ENCODE results near the gene POU2F1. TPM values are rescaled to one million over a fixed set of nuclear protein-coding genes. Genes with fewer than 3 reads are reported as not detected.

Gene POU2F1
- total and polyA plus RNA-seq, 4 donors: 0.93 to 10.5 (median 6.5) TPM

DNA sequence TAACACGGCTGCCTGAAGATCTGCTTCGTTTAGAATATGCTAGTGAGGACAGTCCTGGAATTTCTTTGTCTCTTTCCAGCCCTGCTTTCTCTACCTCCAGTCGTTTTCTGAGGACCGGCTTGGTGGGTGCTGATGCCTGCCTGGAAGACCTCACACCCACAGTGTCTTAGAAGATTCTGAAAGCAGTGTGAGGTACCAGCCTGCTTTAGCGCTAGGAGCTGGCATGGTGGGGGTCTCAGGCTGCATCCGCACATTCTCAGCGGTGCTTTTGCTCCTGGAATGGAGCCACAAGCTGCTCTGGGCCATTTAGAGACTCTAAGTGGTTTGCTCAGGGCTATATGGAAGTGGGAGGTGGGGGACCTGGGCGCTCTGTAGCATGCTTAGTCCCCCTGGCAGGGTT lies 236.2 kb downstream of the POU2F1 start:
- TF ChIP-seq GABPA (IDR thresholded peaks at IDR 0.05 in 1 of 2, conservative IDR thresholded peaks at IDR 0.05 in 1 of 2) (no peak), EGR1 (IDR thresholded peaks at IDR 0.05; ENCODE audit: low read depth in 2 of 2) (no peak), HNF4G (IDR thresholded peaks at IDR 0.05) (no peak), YY1 (IDR thresholded peaks at IDR 0.05) (no peak), NR2F2 (IDR thresholded peaks at IDR 0.05) (no peak), TAF1 (conservative IDR thresholded peaks at IDR 0.05) (no peak), RAD21 (IDR thresholded peaks at IDR 0.05) (no peak), JUND (IDR thresholded peaks at IDR 0.05) (no peak), FOXA2 (IDR thresholded peaks at IDR 0.05) (no peak)
- TF ChIP-seq, protein P1, sequence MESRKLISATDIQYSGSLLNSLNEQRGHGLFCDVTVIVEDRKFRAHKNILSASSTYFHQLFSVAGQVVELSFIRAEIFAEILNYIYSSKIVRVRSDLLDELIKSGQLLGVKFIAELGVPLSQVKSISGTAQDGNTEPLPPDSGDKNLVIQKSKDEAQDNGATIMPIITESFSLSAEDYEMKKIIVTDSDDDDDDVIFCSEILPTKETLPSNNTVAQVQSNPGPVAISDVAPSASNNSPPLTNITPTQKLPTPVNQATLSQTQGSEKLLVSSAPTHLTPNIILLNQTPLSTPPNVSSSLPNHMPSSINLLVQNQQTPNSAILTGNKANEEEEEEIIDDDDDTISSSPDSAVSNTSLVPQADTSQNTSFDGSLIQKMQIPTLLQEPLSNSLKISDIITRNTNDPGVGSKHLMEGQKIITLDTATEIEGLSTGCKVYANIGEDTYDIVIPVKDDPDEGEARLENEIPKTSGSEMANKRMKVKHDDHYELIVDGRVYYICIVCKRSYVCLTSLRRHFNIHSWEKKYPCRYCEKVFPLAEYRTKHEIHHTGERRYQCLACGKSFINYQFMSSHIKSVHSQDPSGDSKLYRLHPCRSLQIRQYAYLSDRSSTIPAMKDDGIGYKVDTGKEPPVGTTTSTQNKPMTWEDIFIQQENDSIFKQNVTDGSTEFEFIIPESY (IDR thresholded peaks at IDR 0.05): no peak
- TF ChIP-seq, protein P2, sequence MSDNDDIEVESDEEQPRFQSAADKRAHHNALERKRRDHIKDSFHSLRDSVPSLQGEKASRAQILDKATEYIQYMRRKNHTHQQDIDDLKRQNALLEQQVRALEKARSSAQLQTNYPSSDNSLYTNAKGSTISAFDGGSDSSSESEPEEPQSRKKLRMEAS (IDR thresholded peaks at IDR 0.05): no peak
- TF ChIP-seq, protein P3, sequence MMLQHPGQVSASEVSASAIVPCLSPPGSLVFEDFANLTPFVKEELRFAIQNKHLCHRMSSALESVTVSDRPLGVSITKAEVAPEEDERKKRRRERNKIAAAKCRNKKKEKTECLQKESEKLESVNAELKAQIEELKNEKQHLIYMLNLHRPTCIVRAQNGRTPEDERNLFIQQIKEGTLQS (IDR thresholded peaks at IDR 0.05): no peak
- TF ChIP-seq, protein P4, sequence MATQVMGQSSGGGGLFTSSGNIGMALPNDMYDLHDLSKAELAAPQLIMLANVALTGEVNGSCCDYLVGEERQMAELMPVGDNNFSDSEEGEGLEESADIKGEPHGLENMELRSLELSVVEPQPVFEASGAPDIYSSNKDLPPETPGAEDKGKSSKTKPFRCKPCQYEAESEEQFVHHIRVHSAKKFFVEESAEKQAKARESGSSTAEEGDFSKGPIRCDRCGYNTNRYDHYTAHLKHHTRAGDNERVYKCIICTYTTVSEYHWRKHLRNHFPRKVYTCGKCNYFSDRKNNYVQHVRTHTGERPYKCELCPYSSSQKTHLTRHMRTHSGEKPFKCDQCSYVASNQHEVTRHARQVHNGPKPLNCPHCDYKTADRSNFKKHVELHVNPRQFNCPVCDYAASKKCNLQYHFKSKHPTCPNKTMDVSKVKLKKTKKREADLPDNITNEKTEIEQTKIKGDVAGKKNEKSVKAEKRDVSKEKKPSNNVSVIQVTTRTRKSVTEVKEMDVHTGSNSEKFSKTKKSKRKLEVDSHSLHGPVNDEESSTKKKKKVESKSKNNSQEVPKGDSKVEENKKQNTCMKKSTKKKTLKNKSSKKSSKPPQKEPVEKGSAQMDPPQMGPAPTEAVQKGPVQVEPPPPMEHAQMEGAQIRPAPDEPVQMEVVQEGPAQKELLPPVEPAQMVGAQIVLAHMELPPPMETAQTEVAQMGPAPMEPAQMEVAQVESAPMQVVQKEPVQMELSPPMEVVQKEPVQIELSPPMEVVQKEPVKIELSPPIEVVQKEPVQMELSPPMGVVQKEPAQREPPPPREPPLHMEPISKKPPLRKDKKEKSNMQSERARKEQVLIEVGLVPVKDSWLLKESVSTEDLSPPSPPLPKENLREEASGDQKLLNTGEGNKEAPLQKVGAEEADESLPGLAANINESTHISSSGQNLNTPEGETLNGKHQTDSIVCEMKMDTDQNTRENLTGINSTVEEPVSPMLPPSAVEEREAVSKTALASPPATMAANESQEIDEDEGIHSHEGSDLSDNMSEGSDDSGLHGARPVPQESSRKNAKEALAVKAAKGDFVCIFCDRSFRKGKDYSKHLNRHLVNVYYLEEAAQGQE (IDR thresholded peaks at IDR 0.05): no peak
- 87% methylated on average over 8 of the region's 8 CpGs for WGBS
- Histone ChIP-seq H3K4me1 (ENCODE audit: control insufficient read depth in 4 of 4, insufficient read depth in 4 of 4, low read length in 3 of 4) (peaks cover 0 to 10% (median 5%) of the 10 kb centered on the region in 4 donors), H3K4me3 (ENCODE audit: low read depth in 1 of 3, low read length in 3 of 3) (no peak overlapping the region), H3K36me3 (ENCODE audit: control insufficient read depth in 4 of 4, insufficient read depth in 3 of 4, low read depth in 1 of 4, low read length in 3 of 4) (no peaks in the 10 kb centered on the region), H3K27ac (ENCODE audit: low read depth in 1 of 2, low read length in 2 of 2) (no peak overlapping the region), H3K9ac (ENCODE audit: low read depth in 1 of 2, low read length in 2 of 2) (no peak overlapping the region), H3K9me3 (ENCODE audit: control insufficient read depth in 4 of 4, low read length in 3 of 4) (no peaks in the 10 kb centered on the region), H3K27me3 (ENCODE audit: control insufficient read depth in 4 of 4, insufficient read depth in 4 of 4, low read length in 3 of 4) (no peaks in the 10 kb centered on the region)
- no peak for DNase-seq (ENCODE audit: low spot score)

DNA sequence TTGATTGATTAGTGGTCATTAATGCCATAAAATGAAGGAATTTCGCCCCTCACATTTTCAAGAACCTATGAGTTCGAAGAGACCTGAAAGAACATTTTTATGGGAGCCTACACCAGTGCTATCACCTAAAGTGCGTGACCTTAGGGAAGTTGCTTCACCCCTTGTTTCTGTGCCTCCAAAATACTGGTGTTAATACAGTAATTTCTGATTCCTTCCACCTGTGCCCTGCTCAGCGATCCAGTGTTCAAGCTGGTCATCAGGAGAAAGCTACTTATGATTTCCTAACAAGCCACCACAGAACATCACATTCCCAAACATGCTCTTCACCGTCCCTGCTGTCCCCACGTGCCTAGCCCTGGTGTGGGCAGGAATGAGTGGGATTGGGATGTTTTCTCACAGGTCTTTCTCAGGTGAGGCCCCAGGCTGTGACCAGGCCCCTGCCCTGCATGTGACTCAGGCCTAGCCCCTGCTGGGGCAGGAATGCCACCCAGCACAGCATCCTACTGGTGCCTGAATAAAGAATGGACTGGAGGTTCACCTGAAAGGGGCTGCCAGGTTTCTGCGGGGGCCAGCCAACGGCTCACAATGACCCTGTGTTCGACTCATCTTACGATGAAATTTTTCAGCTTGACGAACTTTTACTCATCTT lies 237.4 kb downstream of the POU2F1 start:
- H3K9ac ChIP-seq (ENCODE audit: low read depth in 1 of 2, low read length in 2 of 2): no peak overlapping the region
- no peaks in the 10 kb centered on the region for H3K9me3 ChIP-seq (ENCODE audit: control insufficient read depth in 4 of 4, low read length in 3 of 4)
- no peak overlapping the region for H3K27ac ChIP-seq (ENCODE audit: low read depth in 1 of 2, low read length in 2 of 2)
- WGBS: 87% methylated on average over 11 of the region's 11 CpGs
- no peaks in the 10 kb centered on the region for H3K27me3 ChIP-seq (ENCODE audit: control insufficient read depth in 4 of 4, insufficient read depth in 4 of 4, low read length in 3 of 4)
- no peaks in the 10 kb centered on the region for H3K36me3 ChIP-seq (ENCODE audit: control insufficient read depth in 4 of 4, insufficient read depth in 3 of 4, low read depth in 1 of 4, low read length in 3 of 4)
- DNase-seq (ENCODE audit: low spot score): no peak
- no peak overlapping the region for H3K4me3 ChIP-seq (ENCODE audit: low read depth in 1 of 3, low read length in 3 of 3)
- H3K4me1 ChIP-seq (ENCODE audit: control insufficient read depth in 4 of 4, insufficient read depth in 4 of 4, low read length in 3 of 4): peaks cover 0 to 10% (median 5%) of the 10 kb centered on the region in 4 donors
- TF ChIP-seq GABPA (IDR thresholded peaks at IDR 0.05 in 1 of 2, conservative IDR thresholded peaks at IDR 0.05 in 1 of 2): no peak
- TF ChIP-seq SP1 (IDR thresholded peaks at IDR 0.05): no peak
- TF ChIP-seq EGR1 (IDR thresholded peaks at IDR 0.05; ENCODE audit: low read depth in 2 of 2): no peak
- TF ChIP-seq YY1 (IDR thresholded peaks at IDR 0.05): no peak
- TF ChIP-seq HNF4A (conservative IDR thresholded peaks at IDR 0.05): no peak
- no peak for TF ChIP-seq RAD21 (IDR thresholded peaks at IDR 0.05)
- TF ChIP-seq, protein P2 (IDR thresholded peaks at IDR 0.05): no peak
- TF ChIP-seq, protein P3 (IDR thresholded peaks at IDR 0.05): no peak
- TF ChIP-seq, protein P4 (IDR thresholded peaks at IDR 0.05): no peak
- no peak for TF ChIP-seq RXRA (IDR thresholded peaks at IDR 0.05)
- TF ChIP-seq FOXA1 (IDR thresholded peaks at IDR 0.05): no peak
- TF ChIP-seq, protein P1 (IDR thresholded peaks at IDR 0.05): no peak
- no peak for TF ChIP-seq NR2F2 (IDR thresholded peaks at IDR 0.05)
- TF ChIP-seq TAF1 (conservative IDR thresholded peaks at IDR 0.05): no peak
